Kasumi-1 (cell line): ENCODE data around the gene ZFY.

Experiments
- DNase-seq, 2 experiments: peaks; one replicate each; lab custom pipeline; 2025; lab: John Stamatoyannopoulos, UW

Gene ZFY

DNA sequence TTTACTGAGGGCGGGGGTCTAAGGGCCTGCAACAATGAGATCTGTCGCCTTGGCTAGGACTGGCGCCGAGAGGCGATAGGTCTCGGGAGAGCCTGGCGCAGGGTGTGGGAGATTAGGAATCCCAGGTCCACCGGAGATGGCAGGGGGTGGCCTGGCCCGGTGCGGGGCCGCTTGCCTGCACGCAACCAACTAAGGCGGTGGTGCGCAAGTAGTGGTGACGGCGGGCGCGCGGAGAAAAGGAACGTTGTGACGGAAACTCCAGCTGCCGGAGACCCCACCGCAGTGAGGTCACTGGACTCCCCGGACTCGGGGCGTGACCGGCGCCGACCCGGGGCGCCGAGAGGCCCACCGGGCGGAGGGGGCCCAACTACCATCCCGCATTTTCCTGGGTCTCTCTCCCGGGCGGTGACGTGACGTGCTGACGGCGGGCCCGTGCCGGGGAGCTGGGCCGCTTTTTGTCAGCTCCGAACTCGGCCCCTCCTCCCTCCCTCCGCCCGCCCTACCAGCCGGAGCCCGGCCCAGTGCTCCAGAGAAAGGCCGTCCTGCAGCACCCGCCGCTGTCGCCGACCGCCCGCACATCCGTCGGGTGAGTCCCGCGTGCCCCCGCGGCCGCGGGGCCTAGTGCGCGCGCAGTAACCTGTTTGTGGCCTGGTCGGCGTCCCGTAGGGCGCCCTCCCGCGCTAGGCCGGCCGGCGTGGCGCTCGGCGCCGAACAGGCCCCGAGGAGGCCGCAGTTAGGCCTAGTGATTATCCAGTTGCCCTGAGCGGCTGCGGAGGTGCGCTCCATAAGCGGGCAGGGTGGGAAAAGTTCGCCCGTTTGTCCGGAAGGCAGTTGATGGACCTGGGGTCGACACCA, at the start of gene ZFY:
TSS of gene ZFY (plus strand) at position 521 of the 855 bp plus-strand sequence. CDS start 18,556 bp downstream, outside the sequence.
- no peak for DNase-seq

GRCh38 chrY:2885880-2886279, 49.3 kb upstream of the ZFY start:
- DNase-seq, result no peak

DNA sequence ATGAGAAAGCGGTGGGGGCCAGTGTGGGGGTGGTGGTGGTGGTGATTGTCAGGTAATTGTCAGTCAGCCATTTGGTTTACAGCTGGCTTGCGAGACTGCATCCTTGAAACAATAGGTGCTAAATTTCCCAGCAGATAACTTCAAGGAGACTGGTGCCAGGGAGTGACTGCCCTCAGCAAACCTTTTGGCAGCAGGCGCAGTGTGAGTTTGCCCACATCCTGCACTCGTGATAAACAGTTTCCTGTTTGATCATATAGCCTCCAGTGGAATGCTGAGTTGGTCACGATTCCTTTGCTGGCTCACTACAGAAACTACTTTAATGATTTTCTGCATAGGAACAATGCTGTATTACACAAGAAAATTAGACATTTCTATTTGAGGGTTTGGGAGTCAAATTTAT, 47.8 kb upstream of the ZFY start:
- no peak for DNase-seq

- no peak for DNase-seq
These were observed 47.2 kb upstream of the ZFY start for GRCh38 chrY:2887955-2888354.

- no peak for DNase-seq
These were observed 41.7 kb upstream of the ZFY start for GRCh38 chrY:2893471-2893870.

- DNase-seq, result no peak
These were observed 39.1 kb upstream of the ZFY start for GRCh38 chrY:2896050-2896449.

DNA sequence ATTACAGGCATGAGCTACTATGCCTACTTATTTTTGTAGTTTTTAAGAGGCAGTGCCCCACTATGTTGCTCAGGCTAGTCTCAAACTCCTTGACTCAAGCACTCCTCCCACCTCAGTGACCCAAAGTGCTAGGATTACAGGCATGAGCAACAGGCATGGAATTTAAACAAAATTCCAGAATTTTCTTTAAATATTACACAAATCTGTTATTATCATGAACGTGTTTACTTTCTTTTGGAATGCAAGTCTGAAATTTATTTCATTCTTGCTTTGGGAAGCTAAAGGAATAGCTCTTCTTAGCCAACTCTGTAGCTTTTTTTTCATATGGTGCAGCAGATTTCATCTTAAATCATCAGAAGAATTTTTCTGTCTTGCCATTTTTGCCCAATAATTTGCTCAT, 27.8 kb upstream of the ZFY start:
- no peak for DNase-seq

DNA sequence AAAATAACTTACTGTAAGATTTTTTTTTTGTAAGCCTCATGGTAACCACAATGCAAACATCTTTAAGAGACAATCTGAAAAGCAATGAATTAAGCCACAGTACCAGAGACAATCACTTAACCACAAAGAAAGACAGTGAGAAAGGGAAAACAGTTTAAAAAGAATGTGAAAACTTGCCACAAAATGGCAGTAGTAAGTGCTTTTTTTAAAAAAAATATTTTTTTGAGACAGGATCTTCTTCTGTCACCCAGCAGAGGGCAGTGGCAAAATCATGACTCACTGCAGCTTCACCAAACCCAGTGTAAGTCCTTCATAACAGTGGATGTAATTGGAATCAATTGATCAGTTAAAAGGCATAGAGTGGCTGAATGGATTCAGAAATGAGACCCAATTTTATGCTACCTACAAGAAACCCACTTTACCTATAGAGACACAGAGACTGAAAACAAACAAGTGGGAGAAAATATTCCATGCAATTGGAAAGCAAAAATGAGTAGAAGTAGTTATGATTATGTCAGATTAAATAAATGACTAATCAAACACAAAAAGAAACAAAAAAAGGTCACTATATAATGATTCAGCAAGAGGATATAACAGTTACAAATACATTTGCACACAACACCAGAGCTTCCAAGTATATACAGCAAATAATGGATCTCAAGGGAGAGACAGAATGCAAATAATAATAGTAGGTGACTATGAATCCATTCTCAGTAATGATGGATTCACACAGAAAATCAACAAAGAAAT, 21.9 kb upstream of the ZFY start:
- DNase-seq, result no peak

- no peak for DNase-seq
These were observed 1.1 kb upstream of the ZFY start for GRCh38 chrY:2934078-2934477.

GRCh38 chrY:2935716-2936435, 695 bp downstream of the ZFY start:
- DNase-seq, result no peak

DNA sequence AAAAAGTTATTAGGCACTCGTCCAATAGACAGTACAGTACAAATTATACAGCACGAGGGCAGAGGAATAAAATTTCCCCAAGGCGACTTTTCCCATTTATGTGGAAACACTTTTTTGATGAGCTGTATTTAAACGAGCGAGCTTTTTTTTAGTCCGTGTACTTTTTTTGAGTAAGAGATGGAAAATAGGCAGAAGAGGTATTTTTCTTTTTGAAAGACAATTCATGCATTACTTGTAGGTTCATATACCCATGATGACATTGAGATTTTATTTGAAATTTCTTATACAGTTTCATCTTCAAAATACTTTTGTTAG, 1.2 kb downstream of the ZFY start:
- no peak for DNase-seq

DNA sequence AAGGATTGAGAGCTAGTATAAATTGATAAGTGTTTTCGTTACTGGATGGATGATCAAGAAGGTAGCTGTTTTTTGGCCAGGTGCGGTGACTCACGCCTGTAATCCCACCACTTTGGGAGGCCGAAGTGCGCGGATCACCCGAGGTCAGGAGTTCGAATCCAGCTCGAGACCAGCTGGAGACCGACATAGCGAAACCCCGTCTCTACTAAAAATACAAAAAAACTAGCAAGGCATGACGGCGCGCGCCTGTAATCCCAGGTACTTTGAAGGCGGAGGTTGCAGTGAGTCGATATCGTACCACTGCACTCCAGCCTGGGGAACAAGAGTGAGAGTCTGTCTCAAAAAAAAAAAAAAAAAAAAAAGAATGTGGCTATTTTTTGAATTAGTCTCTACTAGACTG, 2.0 kb downstream of the ZFY start:
- DNase-seq, result no peak

GRCh38 chrY:2949590-2950252, 14.5 kb downstream of the ZFY start:
- DNase-seq, result no peak

DNA sequence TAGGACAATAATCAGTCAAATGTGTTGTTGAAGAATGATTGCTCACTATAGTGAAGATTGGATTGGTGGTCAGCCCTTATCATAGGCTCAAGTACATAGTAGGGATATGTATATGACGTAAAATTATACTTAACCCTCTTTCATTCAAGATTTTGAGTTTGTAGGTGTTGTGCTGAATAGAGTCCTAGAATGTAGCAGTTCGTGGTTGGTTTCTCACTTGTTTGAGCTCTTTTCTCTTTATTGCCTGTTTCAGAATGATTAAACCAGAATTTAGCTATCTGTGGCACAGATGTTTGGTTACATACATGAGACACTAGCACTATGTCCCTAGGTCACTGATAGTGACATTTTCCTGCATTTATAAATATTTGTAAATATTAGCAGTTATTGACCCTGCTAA, 15.5 kb downstream of the ZFY start:
- DNase-seq, result no peak

- no peak for DNase-seq
These were observed 17.7 kb downstream of the ZFY start for GRCh38 chrY:2952912-2953311.

GRCh38 chrY:2954735-2955134, 19.6 kb downstream of the ZFY start:
- DNase-seq, result no peak

- no peak for DNase-seq
These were observed 20.4 kb downstream of the ZFY start for GRCh38 chrY:2955561-2955960.

DNA sequence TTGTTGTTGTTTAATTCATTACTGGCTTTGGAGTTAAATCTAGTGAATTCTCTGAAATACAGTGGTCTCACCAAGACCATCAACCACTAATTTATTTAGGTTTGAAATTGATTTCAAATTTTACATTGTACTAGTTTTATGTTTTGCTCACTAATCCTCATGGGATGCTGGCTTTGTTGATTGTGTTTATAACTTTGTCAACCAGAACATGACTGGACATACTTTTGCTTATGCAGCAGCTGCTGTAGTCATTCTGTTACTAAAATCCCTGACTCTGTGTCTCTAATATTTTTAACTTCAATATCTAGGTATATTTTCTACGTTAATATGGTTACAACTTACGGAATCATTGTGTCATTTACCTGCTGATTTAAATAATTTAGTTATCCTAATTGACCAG, 26.9 kb downstream of the ZFY start:
- no peak for DNase-seq

GRCh38 chrY:2964814-2965213, 29.6 kb downstream of the ZFY start:
- no peak for DNase-seq

DNA sequence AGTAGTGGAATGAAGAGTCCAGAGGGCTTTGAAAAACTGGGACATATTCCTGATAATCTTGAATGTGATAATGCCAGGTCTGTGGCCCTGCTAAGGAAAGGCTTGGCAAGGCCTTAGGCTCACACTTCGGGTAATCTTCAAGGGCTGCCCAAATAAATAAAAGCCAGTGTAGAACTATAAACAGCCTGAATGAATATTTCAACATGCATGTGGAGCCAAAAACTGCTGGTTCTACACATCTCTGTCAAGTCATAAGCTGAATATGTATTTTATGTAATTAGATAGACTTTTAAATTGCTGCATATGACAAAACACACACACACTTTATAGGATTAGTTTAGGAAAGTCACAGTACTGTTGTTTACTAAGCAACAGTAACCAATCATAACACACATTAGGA, 30.4 kb downstream of the ZFY start:
- DNase-seq, result no peak

- DNase-seq, result no peak
These were observed 34.4 kb downstream of the ZFY start for GRCh38 chrY:2969561-2969960.

- no peak for DNase-seq
These were observed 37.5 kb downstream of the ZFY start for GRCh38 chrY:2972708-2973107.
